Spleen (tissue), 11 donors: ENCODE data around the gene CFAP58. TPM values are rescaled to one million over a fixed set of nuclear protein-coding genes. Genes with fewer than 3 reads are reported as not detected.
A peak's percentile ranks its signal among the peaks of the same experiment; 100 is the strongest.

Experiments used
- DNase-seq: peaks from one replicate; pipeline ENCODE4 v3.0.0-alpha.2; 2020
- H3K27ac ChIP-seq, 8 donors: fragments of 200-600 bp; sonication (generic) in 7 of 8; 1 replicate in 4 of 8; 2 replicates in 4 of 8; pipeline versions ENCODE4 v1.5.0 to v1.8.0; 2016 to 2021; ENCODE audit warnings: inconsistent platforms in 4 of 8, mild to moderate bottlenecking in 4 of 8, moderate library complexity in 1 of 8
- H3K27me3 ChIP-seq, 7 donors: fragments of 200-600 bp; sonication (generic) in 6 of 7; replicated peaks in 1 of 7; 1 replicate in 4 of 7; 2 replicates in 3 of 7; pipeline versions ENCODE4 v1.5.0 to v1.8.0; 2016 to 2021; ENCODE audit warnings: inconsistent platforms in 3 of 7, mild to moderate bottlenecking in 1 of 7
- H3K36me3 ChIP-seq, 6 donors: fragments of 200-600 bp; sonication (generic) in 5 of 6; 1 replicate in 4 of 6; 2 replicates in 2 of 6; pipeline versions ENCODE4 v1.5.0 to v1.8.0; 2016 to 2021; ENCODE audit warnings: inconsistent platforms in 2 of 6
- H3K4me1 ChIP-seq, 6 donors: fragments of 200-600 bp; sonication (generic) in 5 of 6; 1 replicate in 3 of 6; 2 replicates in 3 of 6; pipeline versions ENCODE4 v1.5.0 to v1.8.0; 2016 to 2021; ENCODE audit warnings: inconsistent platforms in 3 of 6
- H3K4me3 ChIP-seq, 8 donors: fragments of 200-600 bp; sonication (generic) in 7 of 8; 1 replicate in 4 of 8; 2 replicates in 4 of 8; pipeline versions ENCODE4 v1.5.0 to v1.8.0; 2016 to 2021; ENCODE audit warnings: inconsistent platforms in 4 of 8, mild to moderate bottlenecking in 4 of 8, moderate library complexity in 2 of 8
- H3K9me3 ChIP-seq, 8 donors: fragments of 200-600 bp; sonication (generic) in 7 of 8; 1 replicate in 4 of 8; 2 replicates in 4 of 8; pipeline versions ENCODE4 v1.5.0 to v1.8.0; 2016 to 2021; ENCODE audit warnings: inconsistent platforms in 4 of 8
- CTCF ChIP-seq, 11 experiments: fragments of 200-600 bp in 7 of 11; fragments of 450-650 bp in 4 of 11; sonication (generic) in 4 of 11; IDR thresholded peaks in 8 of 11; conservative IDR thresholded peaks in 3 of 11; 1 replicate in 7 of 11; 2 replicates in 4 of 11; pipeline versions ENCODE4 v1.4.0 to v1.8.0; 2016 to 2021; ENCODE audit warnings: antibody characterized with exemption in 11 of 11, inconsistent platforms in 4 of 11, mild to moderate bottlenecking in 1 of 11
- POLR2A ChIP-seq, 3 donors: fragments of 450-650 bp; IDR thresholded peaks; one replicate each; pipeline ENCODE4 v1.5.1; 2017; ENCODE audit warnings: antibody characterized with exemption in 3 of 3, mild to moderate bottlenecking in 1 of 3
- POLR2AphosphoS5 ChIP-seq, 3 donors: sonication (generic); formaldehyde crosslinking; IDR thresholded peaks; one replicate each; pipeline ENCODE4 v1.5.1; 2017; ENCODE audit warnings: antibody characterized with exemption in 3 of 3
- WGBS, 5 donors: extraction: QIAGEN DNeasy Blood & Tissue Kit in 3 of 5; methylation state at CpG; one replicate each; pipeline versions ENCODE4 v1.1.5 to v1.1.7; 2013 to 2018; 5-methylcytosine and 5-hydroxymethylcytosine counted together
- intact Hi-C: fragments of 100-400 bp; cut with DNase I; formaldehyde crosslinking; loops from one replicate; pipeline ENCODE4 v1.15.0; 2023; ENCODE audit warnings: low total_unique reads
- polyA plus RNA-seq, 3 donors: library from polyadenylated mRNA; stranded (reverse); fragments of 200-250 nt; gene quantifications; one replicate each; pipeline ENCODE4 v1.2.1, GENCODE V29; 2013
- total RNA-seq, 7 donors: library from RNA; depleted of rRNA in 3 of 7; stranded (reverse); fragments of >200 nt in 3 of 7; fragmentation: NEBNext Ultra II Directional in 4 of 7; extraction: Animal tissue kit (Norgen Biotek cat#: 25700) in 4 of 7; gene quantifications; one replicate each; pipeline versions ENCODE4 v1.1.0 to v1.2.1, GENCODE V29; 2016 to 2021
- donor health status: healthy with polysubstance abuse.
- donor health status: DM: no; HTN: no; CAD: no; lungs with moderate emphysema.
- donor health status: DM: no; HTN: no; CAD: no.
- donor health status: Bipolar disorder and iron deficiency.
- donor health status: healthy.
- donor health status: DM: no; HTN: no; CAD: no.
- donor health status: DM: yes; HTN: yes; CAD: no.

Gene CFAP58
- total and polyA plus RNA-seq, 10 donors = 0.10 to 1.4 (median 0.42) TPM; not detected in 1

GRCh38 chr10:104329735-104330134 lies 23.9 kb upstream of the CFAP58 start:
- peak; percentile 19 for DNase-seq
- H3K27ac ChIP-seq = peak overlapping the region; percentile 68 to 100 (median 86)
- H3K9me3 ChIP-seq = no peaks in the 10 kb centered on the region
- H3K27me3 ChIP-seq = no peaks in the 10 kb centered on the region
- H3K4me3 ChIP-seq = peak overlapping the region in 1 of 8 donors; percentile 56
- peaks cover 89 to 100% (median 100%) of the 10 kb centered on the region in 6 donors for H3K4me1 ChIP-seq
- WGBS, 5 donors = 59 to 82% (median 69%) methylated on average over 3 of the region's 3 CpGs
- H3K36me3 ChIP-seq = peaks cover 0 to 41% (median 0%) of the 10 kb centered on the region in 6 donors
- intact Hi-C loops = no loop called here
- no peak for TF ChIP-seq POLR2A (IDR thresholded peaks at IDR 0.05)
- no peak for TF ChIP-seq CTCF (IDR thresholded peaks at IDR 0.05 in 8 of 11, conservative IDR thresholded peaks at IDR 0.05 in 3 of 11)
- TF ChIP-seq POLR2AphosphoS5 (IDR thresholded peaks at IDR 0.05) = no peak

GRCh38 chr10:104330168-104331110 lies 23.2 kb upstream of the CFAP58 start:
- Histone ChIP-seq H3K27me3 (no peaks in the 10 kb centered on the region), H3K4me3 (peak overlapping the region in 1 of 8 donors; percentile 56), H3K36me3 (peaks cover 0 to 44% (median 0%) of the 10 kb centered on the region in 6 donors), H3K4me1 (peaks cover 89 to 100% (median 100%) of the 10 kb centered on the region in 6 donors), H3K27ac (peak overlapping the region; percentile 68 to 100 (median 86)), H3K9me3 (no peaks in the 10 kb centered on the region)
- 47 to 60% (median 55%) methylated on average over 8 of the region's 8 CpGs for WGBS, 5 donors
- intact Hi-C loops = no loop called here
- peak; percentile 41 for DNase-seq
- TF ChIP-seq CTCF (IDR thresholded peaks at IDR 0.05 in 8 of 11, conservative IDR thresholded peaks at IDR 0.05 in 3 of 11) (no peak), POLR2A (IDR thresholded peaks at IDR 0.05) (no peak), POLR2AphosphoS5 (IDR thresholded peaks at IDR 0.05) (peak in 1 of 3 donors; percentile 42)

GRCh38 chr10:104331208-104331838 lies 22.3 kb upstream of the CFAP58 start:
- DNase-seq = peak; percentile 68
- Histone ChIP-seq H3K27me3 (no peaks in the 10 kb centered on the region), H3K9me3 (no peaks in the 10 kb centered on the region), H3K4me3 (peak overlapping the region in 1 of 8 donors; percentile 56), H3K36me3 (peaks cover 0 to 37% (median 0%) of the 10 kb centered on the region in 6 donors), H3K4me1 (peaks cover 89 to 100% (median 100%) of the 10 kb centered on the region in 6 donors), H3K27ac (peak overlapping the region; percentile 23 to 100 (median 86))
- intact Hi-C loops = no loop called here
- TF ChIP-seq POLR2AphosphoS5 (IDR thresholded peaks at IDR 0.05) = no peak
- no peak for TF ChIP-seq CTCF (IDR thresholded peaks at IDR 0.05 in 8 of 11, conservative IDR thresholded peaks at IDR 0.05 in 3 of 11)
- no peak for TF ChIP-seq POLR2A (IDR thresholded peaks at IDR 0.05)
- WGBS, 5 donors = 50 to 64% (median 63%) methylated on average over 9 of the region's 9 CpGs
